GM23248 (cell line): Measurements from ENCODE around the gene LRRC28. TPM values are rescaled to one million over a fixed set of nuclear protein-coding genes. Genes with fewer than 3 reads are reported as not detected.

Source experiments
- DNase-seq: peaks from one replicate; pipeline ENCODE4 v3.0.0-alpha.2; 2015
- H2AFZ ChIP-seq: fragments of 200-600 bp; sonication (generic); 2 replicates; pipeline ENCODE4 v1.6.1; 2016; ENCODE audit warnings: antibody characterized with exemption
- H3F3A ChIP-seq: fragments of 200-600 bp; sonication (generic); 2 replicates; pipeline ENCODE4 v1.6.1; 2016; ENCODE audit warnings: mild to moderate bottlenecking, antibody characterized with exemption, mixed run types; ENCODE audit not compliant: insufficient read depth
- H3K27ac ChIP-seq: fragments of 200-600 bp; sonication (generic); 2 replicates; pipeline ENCODE4 v1.5.1; 2016; ENCODE audit warnings: mild to moderate bottlenecking
- H3K27me3 ChIP-seq: fragments of 200-600 bp; sonication (generic); replicated peaks from 2 replicates; pipeline ENCODE4 v1.6.1; 2016; ENCODE audit warnings: mild to moderate bottlenecking; ENCODE audit not compliant: insufficient read depth
- H3K36me3 ChIP-seq: fragments of 200-600 bp; sonication (generic); 2 replicates; pipeline ENCODE4 v1.6.1; 2016; ENCODE audit warnings: low read depth, mild to moderate bottlenecking
- H3K4me1 ChIP-seq: fragments of 200-600 bp; sonication (generic); 2 replicates; pipeline ENCODE4 v1.6.1; 2016; ENCODE audit warnings: mild to moderate bottlenecking; ENCODE audit not compliant: insufficient read depth
- H3K4me2 ChIP-seq: fragments of 200-600 bp; sonication (generic); one replicate; pipeline ENCODE4 v1.6.1; 2016; ENCODE audit warnings: mild to moderate bottlenecking; ENCODE audit not compliant: unreplicated experiment
- H3K4me3 ChIP-seq: fragments of 200-600 bp; sonication (generic); 2 replicates; pipeline ENCODE4 v1.5.1; 2016; ENCODE audit warnings: mild to moderate bottlenecking
- H3K79me2 ChIP-seq: fragments of 200-600 bp; sonication (generic); 2 replicates; pipeline ENCODE4 v1.6.1; 2016; ENCODE audit warnings: mild to moderate bottlenecking; ENCODE audit not compliant: insufficient read depth
- H3K9ac ChIP-seq: fragments of 200-600 bp; sonication (generic); 2 replicates; pipeline ENCODE4 v1.6.1; 2016; ENCODE audit warnings: mild to moderate bottlenecking
- H3K9me2 ChIP-seq: fragments of 200-600 bp; sonication (generic); 2 replicates; pipeline ENCODE4 v1.6.1; 2016; ENCODE audit warnings: mixed run types, mild to moderate bottlenecking, moderate library complexity; ENCODE audit not compliant: insufficient read depth
- H3K9me3 ChIP-seq: fragments of 200-600 bp; sonication (generic); one replicate; pipeline ENCODE4 v1.6.1; 2017; ENCODE audit warnings: low read depth
- H4K20me1 ChIP-seq: fragments of 200-600 bp; sonication (generic); 2 replicates; pipeline ENCODE4 v1.6.0; 2016; ENCODE audit not compliant: insufficient read depth
- EZH2 ChIP-seq: fragments of 200-600 bp; sonication (generic); IDR thresholded peaks from 2 replicates; pipeline ENCODE4 v1.6.1; 2018; ENCODE audit warnings: antibody characterized with exemption, mild to moderate bottlenecking; ENCODE audit not compliant: insufficient read depth, poor library complexity, severe bottlenecking
- EZH2phosphoT487 ChIP-seq: fragments of 200-600 bp; sonication (generic); IDR thresholded peaks from 2 replicates; pipeline ENCODE4 v1.6.1; 2018; ENCODE audit warnings: antibody characterized with exemption, moderate library complexity, mild to moderate bottlenecking, low read depth; ENCODE audit not compliant: insufficient read depth
- WGBS, 2 experiments: methylation state at CpG; one replicate each; pipeline ENCODE4 v1.1.6; 2015 to 2017; ENCODE audit warnings: low lambda C conversion rate in 2 of 2, low coverage in 1 of 2; ENCODE audit errors: missing lambda C conversion rate in 2 of 2; 5-methylcytosine and 5-hydroxymethylcytosine counted together
- in situ Hi-C: fragments of 300-500 bp; cut with MboI; formaldehyde crosslinking; loops from 2 replicates; pipeline ENCODE4 v1.15.0; 2020
- polyA plus RNA-seq: library from polyadenylated mRNA; unstranded; fragments of >200 nt; fragmentation: Nextera tagmentation; extraction: Ambion mirVana; gene quantifications from 2 replicates; pipeline ENCODE4 v1.2.1, GENCODE V29; 2016
- total RNA-seq: library from RNA; depleted of rRNA; stranded (reverse); fragments of >200 nt; shearing (Covaris generic); gene quantifications from 2 replicates; pipeline ENCODE4 v1.2.3, GENCODE V29; 2014

LRRC28 gene
- total and polyA plus RNA-seq, 2 experiments from 2014 or later = 18.4 to 30.8 TPM

DNA sequence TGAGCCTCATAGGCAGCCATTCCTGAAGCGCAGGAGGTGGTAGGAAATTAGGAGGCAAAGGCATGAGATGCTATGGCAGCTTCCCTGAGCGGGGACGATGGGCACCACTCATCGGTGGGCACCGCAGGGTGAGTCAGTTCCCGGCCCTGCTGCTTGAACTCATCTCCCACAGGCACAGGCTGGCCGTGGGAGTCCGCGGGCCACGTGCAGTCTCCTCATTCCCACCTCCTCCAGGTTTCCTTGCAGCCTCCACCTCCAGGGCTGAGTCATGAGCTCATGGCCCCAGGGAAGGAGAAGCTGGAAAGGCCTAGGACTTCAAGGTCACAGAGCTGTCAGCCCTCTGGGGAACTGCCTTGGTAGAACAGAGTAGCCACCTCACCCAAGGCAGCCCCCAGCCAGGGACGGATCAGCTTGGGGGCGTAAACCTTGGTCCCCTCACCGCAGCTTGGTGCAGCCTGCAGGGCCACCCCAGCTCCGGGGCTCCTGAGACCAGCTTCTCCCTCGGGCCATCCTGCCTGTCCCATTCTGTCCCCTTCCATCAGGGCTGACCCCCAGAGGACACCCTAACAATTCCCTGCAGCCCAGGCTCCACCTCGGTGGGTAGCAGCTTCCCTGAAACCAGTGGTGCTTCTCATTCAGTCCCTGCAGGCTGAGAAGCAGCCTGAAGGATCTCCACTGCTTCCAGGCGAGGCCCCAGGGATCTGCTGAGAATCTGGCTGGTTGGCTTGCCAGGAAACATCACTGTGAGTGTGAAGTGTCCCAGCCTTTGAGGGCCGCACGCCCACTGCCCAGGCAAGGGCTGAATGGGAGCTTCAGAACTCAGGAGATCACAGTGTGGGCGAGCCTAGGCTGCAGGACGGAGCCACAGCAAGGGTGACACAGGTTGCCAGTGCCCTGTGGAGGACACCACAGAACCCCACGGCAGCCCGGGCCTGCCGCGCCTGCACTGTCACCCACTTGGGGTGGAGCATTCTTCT is 163.8 kb downstream of the LRRC28 start:
- TF ChIP-seq EZH2phosphoT487 (no peak), EZH2 (no peak)
- Histone ChIP-seq H3F3A (no peaks in the 10 kb centered on the region), H3K9me2 (no peaks in the 10 kb centered on the region), H3K4me2 (no peak overlapping the region), H3K9ac (no peak overlapping the region), H3K4me3 (no peak overlapping the region), H2AFZ (no peak overlapping the region), H3K9me3 (no peaks in the 10 kb centered on the region), H3K36me3 (no peaks in the 10 kb centered on the region), H4K20me1 (no peaks in the 10 kb centered on the region), H3K27ac (no peak overlapping the region), H3K4me1 (no peaks in the 10 kb centered on the region), H3K79me2 (no peaks in the 10 kb centered on the region), H3K27me3 (no peaks in the 10 kb centered on the region)
- in situ Hi-C loops = no loop called here
- peak; percentile 41 for DNase-seq
- 73 to 74% methylated on average over 25 of the region's 25 CpGs for WGBS, 2 experiments

DNA sequence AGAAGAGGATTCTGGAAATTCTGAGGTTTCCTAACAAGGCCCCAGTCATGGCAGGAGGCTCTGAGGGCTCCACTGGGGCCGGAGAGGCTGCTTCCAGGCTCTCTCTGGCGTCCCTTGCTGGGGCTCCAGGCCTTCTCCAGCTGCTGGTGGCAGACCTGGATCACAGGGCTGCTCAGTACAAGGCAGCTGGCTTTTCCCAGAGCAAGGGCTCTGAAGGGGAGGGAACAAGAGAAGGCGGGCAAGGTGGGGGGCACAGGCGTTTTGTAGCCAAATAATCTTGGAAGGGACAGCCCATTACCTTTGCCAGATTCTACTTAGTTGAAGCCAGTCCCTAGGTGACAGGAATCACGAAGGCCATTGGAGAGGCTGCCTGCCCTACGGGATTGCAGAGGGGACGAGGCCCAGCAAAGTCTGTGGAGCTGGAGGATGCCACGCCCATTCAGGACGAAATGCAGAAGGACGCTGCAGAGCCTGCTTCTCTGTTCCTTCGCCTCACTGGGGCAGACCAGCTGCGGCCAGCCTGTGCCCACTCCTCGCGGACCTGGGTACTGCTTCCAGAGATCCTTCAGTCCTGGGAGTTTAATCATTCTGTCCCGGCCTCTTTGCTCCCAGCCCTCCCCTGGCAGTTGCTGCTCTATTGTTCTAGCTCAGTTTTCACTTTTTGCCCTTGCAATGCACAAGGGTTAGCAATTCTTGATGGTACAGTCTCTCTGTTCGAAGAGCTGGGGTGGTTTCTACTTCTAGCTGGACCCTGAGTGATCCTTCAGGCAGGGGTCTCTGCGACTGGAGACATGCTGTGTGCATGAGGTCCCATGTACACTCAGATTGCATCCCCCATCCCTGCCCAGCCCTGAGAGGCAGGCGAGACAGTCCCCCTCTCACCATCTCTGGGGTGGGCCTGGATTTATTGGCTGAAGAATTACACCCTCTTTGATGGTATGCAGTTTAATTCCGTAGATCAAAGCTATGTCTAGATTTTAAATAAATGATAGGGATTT is 165.2 kb downstream of the LRRC28 start:
- no peaks in the 10 kb centered on the region for H3K9me3 ChIP-seq
- 88% methylated on average over 19 of the region's 19 CpGs for WGBS, 2 experiments
- no peak for DNase-seq
- H2AFZ ChIP-seq = no peak overlapping the region
- no peak overlapping the region for H3K9ac ChIP-seq
- no peak overlapping the region for H3K4me3 ChIP-seq
- H3K36me3 ChIP-seq = no peaks in the 10 kb centered on the region
- in situ Hi-C loops = no loop called here
- TF ChIP-seq EZH2phosphoT487 (no peak), EZH2 (no peak)
- H3K9me2 ChIP-seq = no peaks in the 10 kb centered on the region
- H3K27me3 ChIP-seq = no peaks in the 10 kb centered on the region
- no peaks in the 10 kb centered on the region for H3K79me2 ChIP-seq
- H3K4me1 ChIP-seq = no peaks in the 10 kb centered on the region
- no peaks in the 10 kb centered on the region for H4K20me1 ChIP-seq
- no peak overlapping the region for H3K27ac ChIP-seq
- H3K4me2 ChIP-seq = no peak overlapping the region
- no peaks in the 10 kb centered on the region for H3F3A ChIP-seq

DNA sequence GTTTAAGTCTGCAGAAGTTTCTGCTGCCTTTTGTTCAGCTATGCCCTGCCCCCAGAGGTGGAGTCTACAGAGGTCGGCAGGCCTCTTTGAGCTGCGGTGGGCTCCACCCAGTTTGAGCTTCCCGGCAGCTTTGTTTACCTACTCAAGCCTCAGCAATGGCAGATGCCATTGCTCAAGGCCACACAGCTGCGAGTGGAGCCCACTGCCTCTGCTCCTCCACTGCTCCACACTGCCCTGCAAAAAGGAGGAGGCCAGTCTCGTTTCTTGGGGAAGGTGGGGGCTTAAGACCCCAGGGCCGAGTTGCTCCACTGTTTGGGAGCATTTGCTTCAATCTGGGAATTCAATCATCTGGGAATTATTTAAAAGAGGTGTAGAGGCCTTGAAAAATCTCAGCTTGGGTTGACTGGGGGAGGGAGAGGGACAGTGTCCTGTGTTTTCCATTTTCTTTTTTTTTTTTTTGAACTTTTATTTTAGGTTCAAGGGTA is 169.9 kb downstream of the LRRC28 start:
- Histone ChIP-seq H2AFZ (no peak overlapping the region), H3K4me3 (no peak overlapping the region), H3K4me2 (no peak overlapping the region), H3K4me1 (peaks cover 14% of the 10 kb centered on the region), H3K9me2 (no peaks in the 10 kb centered on the region), H3F3A (no peaks in the 10 kb centered on the region), H3K27me3 (no peaks in the 10 kb centered on the region), H4K20me1 (no peaks in the 10 kb centered on the region), H3K27ac (no peak overlapping the region), H3K9me3 (no peaks in the 10 kb centered on the region), H3K36me3 (no peaks in the 10 kb centered on the region), H3K79me2 (no peaks in the 10 kb centered on the region), H3K9ac (no peak overlapping the region)
- in situ Hi-C loops = no loop called here
- DNase-seq = no peak
- WGBS, 2 experiments = 30 to 39% methylated on average over 6 of the region's 6 CpGs
- TF ChIP-seq EZH2phosphoT487 (no peak), EZH2 (no peak)

DNA sequence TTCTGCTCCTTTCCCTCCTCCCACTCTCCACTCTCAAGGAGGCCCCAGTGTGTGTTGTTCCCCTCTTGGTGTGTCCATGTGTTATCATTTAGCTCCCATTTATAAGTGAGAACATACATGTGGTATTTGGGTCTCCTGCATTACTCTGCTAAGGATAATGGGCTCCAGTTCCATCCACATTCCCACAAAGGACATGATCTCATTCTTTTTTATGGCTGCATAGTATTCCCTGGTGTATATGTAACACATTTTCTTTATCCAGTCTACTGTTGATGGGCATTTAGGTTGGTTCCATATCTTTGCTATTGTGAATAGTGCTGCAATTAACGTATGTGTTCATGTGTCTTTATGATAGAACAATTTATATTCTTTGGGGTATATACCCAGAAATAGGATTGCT is 170.5 kb downstream of the LRRC28 start:
- Histone ChIP-seq H4K20me1 (no peaks in the 10 kb centered on the region), H3K9ac (no peak overlapping the region), H3K27me3 (no peaks in the 10 kb centered on the region), H3K9me2 (no peaks in the 10 kb centered on the region), H3K36me3 (no peaks in the 10 kb centered on the region), H3K4me1 (peaks cover 14% of the 10 kb centered on the region), H3K4me2 (no peak overlapping the region), H3K9me3 (no peaks in the 10 kb centered on the region), H2AFZ (no peak overlapping the region), H3K79me2 (no peaks in the 10 kb centered on the region), H3K27ac (no peak overlapping the region), H3F3A (no peaks in the 10 kb centered on the region), H3K4me3 (no peak overlapping the region)
- TF ChIP-seq EZH2phosphoT487 (no peak), EZH2 (no peak)
- no peak for DNase-seq
- 79 to 93% methylated on average over 1 of the region's 1 CpG for WGBS, 2 experiments
- in situ Hi-C loops = no loop called here
